Measurements from ENCODE around the gene TBCCD1. TPM values are rescaled to one million over a fixed set of nuclear protein-coding genes. Genes with fewer than 3 reads are reported as not detected.

The TBCCD1 gene
- total RNA-seq, 1 donor from 2014 or later, result 14.6 TPM

DNA sequence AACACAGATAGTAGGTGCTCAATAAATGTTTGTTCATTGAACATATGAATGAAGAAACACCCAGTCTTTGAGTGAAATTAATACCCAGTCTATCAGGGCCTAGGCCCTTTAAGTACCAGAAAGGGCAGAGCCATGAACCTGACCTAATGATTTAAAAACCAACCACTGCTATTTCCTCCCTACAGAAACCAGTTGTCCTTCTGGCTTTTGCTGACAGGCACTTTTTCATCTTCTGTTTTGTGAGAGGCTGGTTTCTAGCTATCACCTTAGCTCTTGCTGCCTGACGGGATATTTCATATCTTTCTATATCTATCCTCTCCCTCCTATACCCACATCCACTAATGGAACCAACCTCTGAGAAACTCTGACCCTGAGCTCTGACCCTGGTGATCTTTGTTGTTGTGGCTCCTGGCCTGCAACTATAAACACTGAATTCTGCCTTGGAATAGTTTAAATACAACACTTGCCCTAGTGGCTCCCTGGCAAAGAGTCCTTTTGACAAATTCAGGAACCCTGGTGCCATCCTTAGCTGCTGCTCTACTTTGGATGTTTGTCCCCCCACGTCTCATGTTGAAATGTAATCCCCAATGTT is 41.6 kb upstream of the TBCCD1 start:
- no peaks in the 10 kb centered on the region for H3K36me3 ChIP-seq (ENCODE audit: control insufficient read depth in 3 of 3, insufficient read depth in 3 of 3, low read length in 3 of 3)
- no peaks in the 10 kb centered on the region for H3K4me1 ChIP-seq (ENCODE audit: control insufficient read depth in 3 of 3, insufficient read depth in 3 of 3, low read length in 3 of 3)
- no peak overlapping the region for H3K4me3 ChIP-seq (ENCODE audit: low read length in 3 of 3)
- no peaks in the 10 kb centered on the region for H3K9me3 ChIP-seq (ENCODE audit: control insufficient read depth in 3 of 3, low read length in 3 of 3)
- peaks cover 0 to 11% (median 4%) of the 10 kb centered on the region in 3 donors for H3K27me3 ChIP-seq (ENCODE audit: control insufficient read depth in 3 of 3, insufficient read depth in 3 of 3, low read length in 3 of 3)
- H3K27ac ChIP-seq (ENCODE audit: low read depth, low read length), result no peak overlapping the region
- H3K9ac ChIP-seq (ENCODE audit: low read depth in 1 of 3, low read length in 3 of 3), result no peak overlapping the region

DNA sequence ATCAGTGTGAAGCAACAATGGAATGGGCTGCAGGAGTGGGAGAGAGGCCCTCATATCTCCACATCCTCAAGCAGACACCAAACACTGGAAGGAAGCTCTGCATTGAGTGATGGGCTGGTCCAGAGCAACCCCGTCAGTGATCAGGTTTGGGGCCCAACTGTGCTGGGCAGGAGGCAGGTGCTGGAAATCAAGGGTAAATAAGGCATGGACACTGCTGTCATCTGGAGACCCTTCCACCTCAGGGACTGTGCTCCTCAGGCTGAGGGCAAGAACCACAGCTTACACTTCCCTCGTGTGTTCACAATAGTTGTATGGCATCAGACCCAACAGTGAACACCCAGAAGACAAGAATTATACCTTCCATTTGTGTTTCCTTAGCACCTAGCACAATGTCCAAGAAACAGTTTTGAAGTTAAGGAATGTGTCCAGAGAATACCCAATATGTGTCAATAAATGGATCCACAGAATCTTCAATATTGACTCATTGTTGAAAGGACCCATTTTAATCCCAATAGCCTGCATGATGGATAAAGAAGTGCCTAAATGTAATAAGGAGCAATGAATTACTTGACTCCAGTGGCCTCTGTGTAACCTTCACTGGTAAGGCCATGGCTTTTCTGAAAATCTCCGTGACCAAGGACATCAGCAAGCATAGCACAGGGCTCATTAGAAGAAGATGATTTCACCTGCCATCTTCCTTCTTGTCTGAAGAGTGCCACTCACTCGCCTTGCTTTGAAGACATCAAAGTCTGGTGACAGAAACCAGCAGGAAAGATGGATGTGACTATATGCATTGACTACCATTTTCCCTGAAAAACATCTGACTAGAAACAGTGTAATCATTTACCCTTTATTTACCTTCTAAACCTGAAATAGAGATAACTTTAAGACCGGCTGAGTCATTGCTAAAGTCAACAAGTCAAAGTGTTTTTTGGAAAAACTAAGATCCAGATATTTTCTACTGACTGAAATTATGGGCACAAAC is 38.7 kb upstream of the TBCCD1 start:
- Histone ChIP-seq H3K4me3 (ENCODE audit: low read length in 3 of 3) (no peak overlapping the region), H3K9me3 (ENCODE audit: control insufficient read depth in 3 of 3, low read length in 3 of 3) (no peaks in the 10 kb centered on the region), H3K27ac (ENCODE audit: low read depth, low read length) (no peak overlapping the region), H3K4me1 (ENCODE audit: control insufficient read depth in 3 of 3, insufficient read depth in 3 of 3, low read length in 3 of 3) (no peaks in the 10 kb centered on the region), H3K27me3 (ENCODE audit: control insufficient read depth in 3 of 3, insufficient read depth in 3 of 3, low read length in 3 of 3) (peaks cover 0 to 10% (median 0%) of the 10 kb centered on the region in 3 donors), H3K9ac (ENCODE audit: low read depth in 1 of 3, low read length in 3 of 3) (no peak overlapping the region), H3K36me3 (ENCODE audit: control insufficient read depth in 3 of 3, insufficient read depth in 3 of 3, low read length in 3 of 3) (no peaks in the 10 kb centered on the region)

- Histone ChIP-seq H3K9me3 (ENCODE audit: control insufficient read depth in 3 of 3, low read length in 3 of 3) (no peaks in the 10 kb centered on the region), H3K9ac (ENCODE audit: low read depth in 1 of 3, low read length in 3 of 3) (no peak overlapping the region), H3K36me3 (ENCODE audit: control insufficient read depth in 3 of 3, insufficient read depth in 3 of 3, low read length in 3 of 3) (no peaks in the 10 kb centered on the region), H3K27me3 (ENCODE audit: control insufficient read depth in 3 of 3, insufficient read depth in 3 of 3, low read length in 3 of 3) (peaks cover 0 to 10% (median 0%) of the 10 kb centered on the region in 3 donors), H3K4me1 (ENCODE audit: control insufficient read depth in 3 of 3, insufficient read depth in 3 of 3, low read length in 3 of 3) (no peaks in the 10 kb centered on the region), H3K27ac (ENCODE audit: low read depth, low read length) (no peak overlapping the region), H3K4me3 (ENCODE audit: low read length in 3 of 3) (no peak overlapping the region)
These were observed 37.9 kb upstream of the TBCCD1 start for GRCh38 chr3:186605078-186605477.

GRCh38 chr3:186603159-186603558 is 36.0 kb upstream of the TBCCD1 start:
- Histone ChIP-seq H3K9me3 (ENCODE audit: control insufficient read depth in 3 of 3, low read length in 3 of 3) (no peaks in the 10 kb centered on the region), H3K4me1 (ENCODE audit: control insufficient read depth in 3 of 3, insufficient read depth in 3 of 3, low read length in 3 of 3) (no peaks in the 10 kb centered on the region), H3K27ac (ENCODE audit: low read depth, low read length) (no peak overlapping the region), H3K4me3 (ENCODE audit: low read length in 3 of 3) (no peak overlapping the region), H3K27me3 (ENCODE audit: control insufficient read depth in 3 of 3, insufficient read depth in 3 of 3, low read length in 3 of 3) (peaks cover 0 to 10% (median 0%) of the 10 kb centered on the region in 3 donors), H3K9ac (ENCODE audit: low read depth in 1 of 3, low read length in 3 of 3) (no peak overlapping the region), H3K36me3 (ENCODE audit: control insufficient read depth in 3 of 3, insufficient read depth in 3 of 3, low read length in 3 of 3) (no peaks in the 10 kb centered on the region)

- Histone ChIP-seq H3K27ac (ENCODE audit: low read depth, low read length) (no peak overlapping the region), H3K9ac (ENCODE audit: low read depth in 1 of 3, low read length in 3 of 3) (no peak overlapping the region), H3K27me3 (ENCODE audit: control insufficient read depth in 3 of 3, insufficient read depth in 3 of 3, low read length in 3 of 3) (peaks cover 0 to 10% (median 0%) of the 10 kb centered on the region in 3 donors), H3K9me3 (ENCODE audit: control insufficient read depth in 3 of 3, low read length in 3 of 3) (no peaks in the 10 kb centered on the region), H3K36me3 (ENCODE audit: control insufficient read depth in 3 of 3, insufficient read depth in 3 of 3, low read length in 3 of 3) (no peaks in the 10 kb centered on the region), H3K4me1 (ENCODE audit: control insufficient read depth in 3 of 3, insufficient read depth in 3 of 3, low read length in 3 of 3) (no peaks in the 10 kb centered on the region), H3K4me3 (ENCODE audit: low read length in 3 of 3) (no peak overlapping the region)
These were observed 33.8 kb upstream of the TBCCD1 start for GRCh38 chr3:186600896-186601295.

DNA sequence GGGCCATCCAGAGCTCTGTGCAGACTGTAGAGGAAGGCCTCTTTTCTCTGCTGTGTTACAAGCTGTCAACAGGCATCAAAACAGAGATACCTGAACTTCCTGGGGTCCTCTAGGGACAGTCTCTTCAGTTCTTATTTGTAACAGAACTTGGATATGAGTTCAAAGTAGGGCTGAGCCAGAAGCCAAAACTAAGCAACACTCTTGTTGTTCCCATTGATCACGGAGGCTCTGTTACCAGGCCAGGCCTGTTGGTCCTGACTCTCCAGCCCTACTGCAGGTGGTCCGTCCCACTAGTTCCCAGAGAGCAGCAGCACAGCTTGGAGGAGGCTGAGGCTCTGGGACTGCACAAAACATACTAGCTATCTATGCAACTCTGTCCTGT is 32.6 kb upstream of the TBCCD1 start:
- Histone ChIP-seq H3K27ac (ENCODE audit: low read depth, low read length) (no peak overlapping the region), H3K4me1 (ENCODE audit: control insufficient read depth in 3 of 3, insufficient read depth in 3 of 3, low read length in 3 of 3) (no peaks in the 10 kb centered on the region), H3K36me3 (ENCODE audit: control insufficient read depth in 3 of 3, insufficient read depth in 3 of 3, low read length in 3 of 3) (no peaks in the 10 kb centered on the region), H3K9me3 (ENCODE audit: control insufficient read depth in 3 of 3, low read length in 3 of 3) (no peaks in the 10 kb centered on the region), H3K27me3 (ENCODE audit: control insufficient read depth in 3 of 3, insufficient read depth in 3 of 3, low read length in 3 of 3) (peaks cover 0 to 9% (median 0%) of the 10 kb centered on the region in 3 donors), H3K9ac (ENCODE audit: low read depth in 1 of 3, low read length in 3 of 3) (no peak overlapping the region), H3K4me3 (ENCODE audit: low read length in 3 of 3) (no peak overlapping the region)

- Histone ChIP-seq H3K36me3 (ENCODE audit: control insufficient read depth in 3 of 3, insufficient read depth in 3 of 3, low read length in 3 of 3) (no peaks in the 10 kb centered on the region), H3K27me3 (ENCODE audit: control insufficient read depth in 3 of 3, insufficient read depth in 3 of 3, low read length in 3 of 3) (peaks cover 0 to 7% (median 0%) of the 10 kb centered on the region in 3 donors), H3K4me3 (ENCODE audit: low read length in 3 of 3) (no peak overlapping the region), H3K4me1 (ENCODE audit: control insufficient read depth in 3 of 3, insufficient read depth in 3 of 3, low read length in 3 of 3) (no peaks in the 10 kb centered on the region), H3K27ac (ENCODE audit: low read depth, low read length) (no peak overlapping the region), H3K9ac (ENCODE audit: low read depth in 1 of 3, low read length in 3 of 3) (no peak overlapping the region), H3K9me3 (ENCODE audit: control insufficient read depth in 3 of 3, low read length in 3 of 3) (no peaks in the 10 kb centered on the region)
These were observed 32.1 kb upstream of the TBCCD1 start for GRCh38 chr3:186599142-186599784.

GRCh38 chr3:186598794-186599141 is 31.6 kb upstream of the TBCCD1 start:
- Histone ChIP-seq H3K4me3 (ENCODE audit: low read length in 3 of 3) (no peak overlapping the region), H3K27me3 (ENCODE audit: control insufficient read depth in 3 of 3, insufficient read depth in 3 of 3, low read length in 3 of 3) (peaks cover 0 to 4% (median 0%) of the 10 kb centered on the region in 3 donors), H3K9ac (ENCODE audit: low read depth in 1 of 3, low read length in 3 of 3) (no peak overlapping the region), H3K27ac (ENCODE audit: low read depth, low read length) (no peak overlapping the region), H3K9me3 (ENCODE audit: control insufficient read depth in 3 of 3, low read length in 3 of 3) (no peaks in the 10 kb centered on the region), H3K4me1 (ENCODE audit: control insufficient read depth in 3 of 3, insufficient read depth in 3 of 3, low read length in 3 of 3) (no peaks in the 10 kb centered on the region), H3K36me3 (ENCODE audit: control insufficient read depth in 3 of 3, insufficient read depth in 3 of 3, low read length in 3 of 3) (no peaks in the 10 kb centered on the region)

DNA sequence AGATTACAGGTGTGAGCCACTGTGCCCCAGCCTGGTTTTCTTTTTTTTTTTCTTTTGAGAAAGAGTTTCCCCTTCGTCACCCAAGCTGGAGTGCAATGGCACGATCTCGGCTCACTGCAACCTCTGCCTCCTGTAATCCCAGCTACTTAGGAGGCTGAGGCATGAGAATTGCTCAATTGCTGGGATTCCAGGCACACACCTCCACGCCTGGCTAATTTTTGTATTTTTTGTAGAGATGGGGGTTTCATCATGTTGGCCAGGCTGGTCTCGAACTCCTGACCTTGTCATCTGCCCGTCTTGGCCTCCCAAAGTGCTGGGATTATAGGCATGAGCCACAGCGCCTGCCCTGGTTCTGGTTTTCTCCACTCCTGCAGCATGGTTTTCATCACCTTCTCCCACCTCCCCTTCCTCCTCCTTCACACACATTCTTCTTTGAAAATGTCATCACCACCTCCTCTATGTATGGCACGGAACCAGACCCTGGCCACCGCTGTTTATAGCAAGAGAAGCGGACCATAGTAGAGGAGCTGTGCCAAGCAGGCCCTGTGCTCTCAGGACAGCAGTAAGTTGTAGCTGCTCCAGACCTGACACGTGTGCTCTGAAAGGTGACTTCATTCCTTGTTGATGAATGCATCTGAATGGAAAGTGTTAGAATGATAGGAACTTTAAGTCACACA is 31.1 kb upstream of the TBCCD1 start:
- H3K4me3 ChIP-seq (ENCODE audit: low read length in 3 of 3), result no peak overlapping the region
- H3K4me1 ChIP-seq (ENCODE audit: control insufficient read depth in 3 of 3, insufficient read depth in 3 of 3, low read length in 3 of 3), result no peaks in the 10 kb centered on the region
- H3K27me3 ChIP-seq (ENCODE audit: control insufficient read depth in 3 of 3, insufficient read depth in 3 of 3, low read length in 3 of 3), result peaks cover 0 to 4% (median 0%) of the 10 kb centered on the region in 3 donors
- no peaks in the 10 kb centered on the region for H3K36me3 ChIP-seq (ENCODE audit: control insufficient read depth in 3 of 3, insufficient read depth in 3 of 3, low read length in 3 of 3)
- no peak overlapping the region for H3K9ac ChIP-seq (ENCODE audit: low read depth in 1 of 3, low read length in 3 of 3)
- no peak overlapping the region for H3K27ac ChIP-seq (ENCODE audit: low read depth, low read length)
- H3K9me3 ChIP-seq (ENCODE audit: control insufficient read depth in 3 of 3, low read length in 3 of 3), result no peaks in the 10 kb centered on the region
